Esophagus muscularis mucosa (tissue), 4 donors: Measurements from ENCODE around the gene IL1RN. TPM values are rescaled to one million over a fixed set of nuclear protein-coding genes. Genes with fewer than 3 reads are reported as not detected.
A peak's percentile ranks its signal among the peaks of the same experiment; 100 is the strongest.

ENCODE experiments used
- DNase-seq: peaks from one replicate; pipeline ENCODE4 v3.0.0-alpha.2; 2017; ENCODE audit errors: extremely low spot score
- H3K27ac ChIP-seq, 4 donors: fragments of 200-600 bp; sonication (generic); replicated peaks in 1 of 4; 1 replicate in 3 of 4; 2 replicates in 1 of 4; pipeline ENCODE4 v1.5.1; 2016 to 2019; ENCODE audit warnings: mild to moderate bottlenecking in 1 of 4
- H3K27me3 ChIP-seq, 4 donors: fragments of 200-600 bp; sonication (generic); one replicate each; pipeline versions ENCODE4 v1.5.1 to v1.6.0; 2016 to 2019
- H3K36me3 ChIP-seq, 4 donors: fragments of 200-600 bp; sonication (generic); one replicate each; pipeline ENCODE4 v1.5.1; 2016 to 2019
- H3K4me1 ChIP-seq, 4 donors: fragments of 200-600 bp; sonication (generic); one replicate each; pipeline ENCODE4 v1.5.1; 2016 to 2019
- H3K4me3 ChIP-seq, 4 donors: fragments of 200-600 bp; sonication (generic); 1 replicate in 2 of 4; 2 replicates in 2 of 4; pipeline ENCODE4 v1.5.1; 2016 to 2019; ENCODE audit warnings: mild to moderate bottlenecking in 4 of 4, moderate library complexity in 1 of 4
- H3K9me3 ChIP-seq, 4 donors: fragments of 200-600 bp; sonication (generic); 1 replicate in 3 of 4; 2 replicates in 1 of 4; pipeline ENCODE4 v1.5.1; 2016 to 2019
- CTCF ChIP-seq, 3 experiments: fragments of 200-600 bp in 2 of 3; fragments of 450-650 bp in 1 of 3; sonication (generic) in 2 of 3; IDR thresholded peaks; one replicate each; pipeline ENCODE4 v1.5.1; 2017 to 2019; ENCODE audit warnings: antibody characterized with exemption in 3 of 3, mild to moderate bottlenecking in 2 of 3, moderate library complexity in 1 of 3
- EP300 ChIP-seq: sonication (generic); formaldehyde crosslinking; IDR thresholded peaks from one replicate; pipeline ENCODE4 v1.6.1; 2017; ENCODE audit warnings: antibody characterized with exemption
- POLR2A ChIP-seq: fragments of 450-650 bp; IDR thresholded peaks from one replicate; pipeline ENCODE4 v1.6.1; 2017; ENCODE audit warnings: antibody characterized with exemption, moderate library complexity, mild to moderate bottlenecking, low read depth
- POLR2AphosphoS5 ChIP-seq, 2 donors: sonication (generic); formaldehyde crosslinking; IDR thresholded peaks; one replicate each; pipeline ENCODE4 v1.6.1; 2017; ENCODE audit warnings: antibody characterized with exemption in 2 of 2
- WGBS: methylation state at CpG from one replicate; pipeline ENCODE4 v1.1.5; 2018; 5-methylcytosine and 5-hydroxymethylcytosine counted together
- intact Hi-C: fragments of 100-400 bp; cut with DNase I; formaldehyde crosslinking; loops from one replicate; pipeline ENCODE4 v1.15.1; 2023
- total RNA-seq, 4 donors: library from RNA; depleted of rRNA; stranded (reverse); fragments of >200 nt; gene quantifications; one replicate each; pipeline versions ENCODE4 v1.1.0 to v1.2.1, GENCODE V29; 2016

The IL1RN gene
- total RNA-seq, 4 donors from 2014 or later, result 0.40 to 4.1 (median 0.83) TPM; not detected in 1

- no peaks in the 10 kb centered on the region for H3K27me3 ChIP-seq
- no peak overlapping the region for H3K4me3 ChIP-seq
- no peak for DNase-seq
- H3K36me3 ChIP-seq, result no peaks in the 10 kb centered on the region
- no peak overlapping the region for H3K27ac ChIP-seq
- H3K4me1 ChIP-seq, result no peaks in the 10 kb centered on the region
- WGBS, result 92% methylated on average over 8 of the region's 8 CpGs
- H3K9me3 ChIP-seq, result no peaks in the 10 kb centered on the region
- TF ChIP-seq POLR2AphosphoS5 (IDR thresholded peaks at IDR 0.05) (no peak), CTCF (IDR thresholded peaks at IDR 0.05) (no peak), EP300 (no peak), POLR2A (no peak)
- intact Hi-C loops, result no loop called here
Observed at GRCh38 chr2:113171334-113172075, 44.1 kb downstream of the IL1RN start.

- H3K27ac ChIP-seq, result no peak overlapping the region
- WGBS, result 88% methylated on average over 16 of the region's 16 CpGs
- H3K4me1 ChIP-seq, result no peaks in the 10 kb centered on the region
- intact Hi-C loops, result no loop called here
- no peaks in the 10 kb centered on the region for H3K27me3 ChIP-seq
- no peaks in the 10 kb centered on the region for H3K36me3 ChIP-seq
- no peak overlapping the region for H3K4me3 ChIP-seq
- H3K9me3 ChIP-seq, result no peaks in the 10 kb centered on the region
- DNase-seq, result no peak
- TF ChIP-seq EP300, result no peak
- TF ChIP-seq POLR2AphosphoS5 (IDR thresholded peaks at IDR 0.05), result no peak
- no peak for TF ChIP-seq CTCF (IDR thresholded peaks at IDR 0.05)
- TF ChIP-seq POLR2A, result no peak
Observed at GRCh38 chr2:113172721-113173541, 45.5 kb downstream of the IL1RN start.

GRCh38 chr2:113173542-113174375 lies 46.4 kb downstream of the IL1RN start, which contains the start of gene PSD4:
Gene PSD4 (plus strand): TSS chr2:113173971. CDS start chr2:113182457, 8,486 bp downstream.
- no peak for DNase-seq

More at GRCh38 chr2:113173542-113174375, 46.4 kb downstream of the IL1RN start, which contains the start of gene PSD4:
- H3K36me3 ChIP-seq, result no peaks in the 10 kb centered on the region
- no peaks in the 10 kb centered on the region for H3K27me3 ChIP-seq
- peak within 1 kb of the TSS; percentile 22 to 48 (median 31) for H3K4me3 ChIP-seq
- peak within 1 kb of the TSS in 2 of 4 donors; percentile 23 to 44 for H3K27ac ChIP-seq
- no peaks in the 10 kb centered on the region for H3K4me1 ChIP-seq
- no peaks in the 10 kb centered on the region for H3K9me3 ChIP-seq
- 73% methylated on average over 14 of the region's 14 CpGs for WGBS
- TF ChIP-seq POLR2A, result no peak
- no peak for TF ChIP-seq EP300
- no peak for TF ChIP-seq CTCF (IDR thresholded peaks at IDR 0.05)
- peak in 1 of 2 donors; percentile 9 for TF ChIP-seq POLR2AphosphoS5 (IDR thresholded peaks at IDR 0.05)
- intact Hi-C loops, result no loop called here
